MCF 10A (cell line): ENCODE measurements around the gene PARP2. TPM values are rescaled to one million over a fixed set of nuclear protein-coding genes. Genes with fewer than 3 reads are reported as not detected.
A peak's percentile ranks its signal among the peaks of the same experiment; 100 is the strongest.

Experiments used
- BruUV-seq: library from RNA; stranded (reverse); fragments of 400-500 nt; replicated peaks from 2 replicates; lab custom pipeline; 2021; lab: Mats Ljungman, UMichigan
- CTCF ChIA-PET: fragments of 300-600 bp; sonication (Branson Sonifier 250); formaldehyde crosslinking; extraction: SDS; loops from one replicate; lab custom pipeline; 2021; ENCODE audit warnings: antibody characterized with exemption, inconsistent platforms; lab: Yijun Ruan, JAX
- POLR2A ChIA-PET: fragments of 300-600, 350-650 bp; sonication (Branson Sonifier 250); formaldehyde crosslinking; extraction: SDS; loops from one replicate; lab custom pipeline; 2020; ENCODE audit warnings: antibody characterized with exemption, inconsistent platforms; lab: Yijun Ruan, JAX
- DNase-seq: peaks from one replicate; pipeline ENCODE4 v3.0.0-alpha.2; 2018; ENCODE audit not compliant: unreplicated experiment
- H3K27ac Mint-ChIP-seq: one replicate; pipeline ENCODE4 v1.8.0; 2022; ENCODE audit warnings: mild to moderate bottlenecking, low read depth, mixed read lengths; ENCODE audit not compliant: unreplicated experiment
- H3K27me3 Mint-ChIP-seq: one replicate; pipeline ENCODE4 v1.8.0; 2022; ENCODE audit warnings: mixed read lengths; ENCODE audit not compliant: insufficient read depth, unreplicated experiment
- H3K36me3 Mint-ChIP-seq: one replicate; pipeline ENCODE4 v1.8.0; 2022; ENCODE audit warnings: mild to moderate bottlenecking, moderate library complexity, mixed read lengths; ENCODE audit not compliant: insufficient read depth, unreplicated experiment
- H3K4me1 Mint-ChIP-seq: one replicate; pipeline ENCODE4 v1.8.0; 2022; ENCODE audit warnings: mixed read lengths; ENCODE audit not compliant: insufficient read depth, unreplicated experiment
- H3K4me3 Mint-ChIP-seq: one replicate; pipeline ENCODE4 v1.8.0; 2022; ENCODE audit warnings: mild to moderate bottlenecking, moderate library complexity, mixed read lengths; ENCODE audit not compliant: unreplicated experiment
- H3K9me3 Mint-ChIP-seq: one replicate; pipeline ENCODE4 v1.8.0; 2022; ENCODE audit warnings: mixed read lengths; ENCODE audit not compliant: unreplicated experiment
- CTCF ChIP-seq: fragments of 200-600 bp; IDR thresholded peaks from one replicate; pipeline ENCODE4 v1.8.0; 2022; ENCODE audit warnings: antibody characterized with exemption, mild to moderate bottlenecking; ENCODE audit not compliant: unreplicated experiment
- intact Hi-C: fragments of 100-400 bp; cut with micrococcal nuclease; formaldehyde crosslinking; loops from 2 replicates; pipeline ENCODE4 v1.14.1; 2022
- total RNA-seq: library from RNA; stranded (reverse); gene quantifications from 2 replicates; pipeline ENCODE4 v1.2.3, GENCODE V29; 2022

The PARP2 gene
- total RNA-seq, 1 experiment from 2014 or later: 33.4 TPM

GRCh38 chr14:20302042-20302755, 41.2 kb upstream of the PARP2 start:
- intact Hi-C loops: no loop called here
- H3K4me1 Mint-ChIP-seq: peaks cover 16% of the 10 kb centered on the region
- no TSS peak for BruUV-seq
- no peak for DNase-seq
- ChIA-PET POLR2A (interaction anchor here (0.5 kb wide), 1 partner anchor 10 kb away, joined by 3 read pairs; no protein-coding TSS in a partner anchor), CTCF (interaction anchor here (0.6 to 0.8 kb wide), 3 partner anchors 9 to 125 kb away, joined by 3 read pairs; no protein-coding TSS in a partner anchor)
- H3K9me3 Mint-ChIP-seq: no peaks in the 10 kb centered on the region
- H3K4me3 Mint-ChIP-seq: no peak overlapping the region
- peaks cover 48% of the 10 kb centered on the region for H3K36me3 Mint-ChIP-seq
- no peak for TF ChIP-seq CTCF
- no peak overlapping the region for H3K27ac Mint-ChIP-seq
- no peaks in the 10 kb centered on the region for H3K27me3 Mint-ChIP-seq

- H3K4me3 Mint-ChIP-seq: peak within 1 kb of the TSS; percentile 98
- DNase-seq: peak; percentile 84
- peaks cover 16% of the 10 kb centered on the region for H3K4me1 Mint-ChIP-seq
- BruUV-seq: TSS peak; percentile 64
- POLR2A ChIA-PET: interaction anchor here (0.7 to 1.5 kb wide), 2 partner anchors 38 to 378 kb away, joined by 3 read pairs; partner anchors contain the start of gene PARP2
- intact Hi-C loops: no loop called here
- H3K9me3 Mint-ChIP-seq: no peaks in the 10 kb centered on the region
- CTCF ChIA-PET: interaction anchor here (0.6 to 3.7 kb wide), 14 partner anchors 9 to 1058 kb away, joined by 3 to 25 read pairs (median 4); partner anchors contain the start of gene TMEM253
- peak; percentile 79 for TF ChIP-seq CTCF
- H3K36me3 Mint-ChIP-seq: peaks cover 24% of the 10 kb centered on the region
- H3K27me3 Mint-ChIP-seq: no peaks in the 10 kb centered on the region
- H3K27ac Mint-ChIP-seq: peak within 1 kb of the TSS; percentile 92
Observed at GRCh38 chr14:20305265-20306078, 38.0 kb upstream of the PARP2 start, which contains the start of gene TTC5. TTC5 (minus strand) TSS chr14:20305951; CDS start chr14:20305937, 14 bp downstream.

GRCh38 chr14:20306079-20306423, 37.4 kb upstream of the PARP2 start:
- H3K27me3 Mint-ChIP-seq: no peaks in the 10 kb centered on the region
- H3K4me3 Mint-ChIP-seq: peak overlapping the region; percentile 98
- TF ChIP-seq CTCF: no peak
- POLR2A ChIA-PET: interaction anchor here (0.7 kb wide), 1 partner anchor 377 kb away, joined by 3 read pairs; no protein-coding TSS in a partner anchor
- no peak for DNase-seq
- H3K27ac Mint-ChIP-seq: peak overlapping the region; percentile 92
- H3K36me3 Mint-ChIP-seq: peaks cover 18% of the 10 kb centered on the region
- peaks cover 16% of the 10 kb centered on the region for H3K4me1 Mint-ChIP-seq
- no TSS peak for BruUV-seq
- intact Hi-C loops: no loop called here
- CTCF ChIA-PET: interaction anchor here (0.6 to 3.7 kb wide), 12 partner anchors 13 to 1058 kb away, joined by 3 to 25 read pairs (median 4); partner anchors contain the start of gene TMEM253
- no peaks in the 10 kb centered on the region for H3K9me3 Mint-ChIP-seq

- POLR2A ChIA-PET: no interaction called here
- BruUV-seq: no TSS peak
Observed at GRCh38 chr14:20314026-20314425, 29.4 kb upstream of the PARP2 start.

More at GRCh38 chr14:20314026-20314425, 29.4 kb upstream of the PARP2 start:
- intact Hi-C loops: no loop called here
- no peaks in the 10 kb centered on the region for H3K4me1 Mint-ChIP-seq
- DNase-seq: no peak
- H3K36me3 Mint-ChIP-seq: peaks cover 60% of the 10 kb centered on the region
- H3K27me3 Mint-ChIP-seq: no peaks in the 10 kb centered on the region
- TF ChIP-seq CTCF: no peak
- no peak overlapping the region for H3K27ac Mint-ChIP-seq
- no peak overlapping the region for H3K4me3 Mint-ChIP-seq
- CTCF ChIA-PET: no interaction called here
- no peaks in the 10 kb centered on the region for H3K9me3 Mint-ChIP-seq
